Measurements from ENCODE around the gene SSTR5. TPM values are rescaled to one million over a fixed set of nuclear protein-coding genes. Genes with fewer than 3 reads are reported as not detected.

The SSTR5 gene
- total and polyA plus RNA-seq, 10 of the 15 experiments (the other 5 are each of a cell fraction or from before 2014, with no cell fraction given): not detected

- intact Hi-C loops (cut with micrococcal nuclease; ENCODE audit: unreplicated experiment): no loop called here
- 40% methylated on average over 18 of the region's 18 CpGs for WGBS (ENCODE audit: insufficient coverage, insufficient replicate concordance, low lambda C conversion rate, missing lambda C conversion rate)
- Histone ChIP-seq H3K36me3 (ENCODE audit: control insufficient read depth in 2 of 2, insufficient read depth in 2 of 2, low read length in 1 of 2) (no peaks in the 10 kb centered on the region), H3K27ac (ENCODE audit: control insufficient read depth, insufficient read depth) (no peak overlapping the region), H3K4me2 (ENCODE audit: control insufficient read depth, insufficient read depth) (no peak overlapping the region), H3K9me3 (replicated peaks; ENCODE audit: control insufficient read depth, insufficient read depth, low read length) (no peaks in the 10 kb centered on the region), H3K4me3 (no peak overlapping the region), H3K9ac (ENCODE audit: control insufficient read depth, insufficient read depth, low read length) (no peak overlapping the region), H3K4me1 (ENCODE audit: control insufficient read depth, insufficient read depth, low read length) (no peaks in the 10 kb centered on the region), H3K79me2 (ENCODE audit: control insufficient read depth, insufficient read depth, low read length) (no peaks in the 10 kb centered on the region), H3K27me3 (replicated peaks in 1 of 2; ENCODE audit: control insufficient read depth in 2 of 2, insufficient read depth in 2 of 2, low read length in 1 of 2) (no peaks in the 10 kb centered on the region), H2AFZ (ENCODE audit: control insufficient read depth, low read depth, low read length) (no peak overlapping the region), H4K20me1 (ENCODE audit: control insufficient read depth, insufficient read depth) (no peaks in the 10 kb centered on the region)
- no peak for DNase-seq (ENCODE audit: low read depth, low spot score)
- POLR2A ChIA-PET: no interaction called here
- no TSS peak for BruUV-seq (replicated peaks)
- RAD21 ChIA-PET (ENCODE audit: unreplicated experiment): no interaction called here
- in situ Hi-C loops (cut with MboI): loop anchor here (10.0 kb wide), 1 partner anchor 56 kb away; no protein-coding TSS in a partner anchor
- FAIRE-seq: no peak
- ATAC-seq: no peak
- TF ChIP-seq BRCA1 (IDR thresholded peaks at IDR 0.05; ENCODE audit: low read depth, low read length) (no peak), POLR2AphosphoS5 (IDR thresholded peaks at IDR 0.05; ENCODE audit: low read length) (no peak)
- SMC1A ChIA-PET (ENCODE audit: uncharacterized antibody, unreplicated experiment): no interaction called here
- CTCF ChIA-PET: no interaction called here
Observed at GRCh38 chr16:1068451-1068850, 4.1 kb upstream of the SSTR5 start.

GRCh38 chr16:1069154-1069553, 3.4 kb upstream of the SSTR5 start:
- Histone ChIP-seq H3K9ac (ENCODE audit: control insufficient read depth, insufficient read depth, low read length) (no peak overlapping the region), H4K20me1 (ENCODE audit: control insufficient read depth, insufficient read depth) (no peaks in the 10 kb centered on the region), H3K27me3 (replicated peaks in 1 of 2; ENCODE audit: control insufficient read depth in 2 of 2, insufficient read depth in 2 of 2, low read length in 1 of 2) (no peaks in the 10 kb centered on the region), H3K27ac (ENCODE audit: control insufficient read depth, insufficient read depth) (no peak overlapping the region), H3K4me2 (ENCODE audit: control insufficient read depth, insufficient read depth) (no peak overlapping the region), H3K4me1 (ENCODE audit: control insufficient read depth, insufficient read depth, low read length) (no peaks in the 10 kb centered on the region), H3K79me2 (ENCODE audit: control insufficient read depth, insufficient read depth, low read length) (no peaks in the 10 kb centered on the region), H3K36me3 (ENCODE audit: control insufficient read depth in 2 of 2, insufficient read depth in 2 of 2, low read length in 1 of 2) (no peaks in the 10 kb centered on the region), H3K4me3 (no peak overlapping the region), H3K9me3 (replicated peaks; ENCODE audit: control insufficient read depth, insufficient read depth, low read length) (no peaks in the 10 kb centered on the region), H2AFZ (ENCODE audit: control insufficient read depth, low read depth, low read length) (no peak overlapping the region)
- ATAC-seq (no peak), FAIRE-seq (no peak), DNase-seq (ENCODE audit: low read depth, low spot score) (no peak)
- ChIA-PET SMC1A (ENCODE audit: uncharacterized antibody, unreplicated experiment) (no interaction called here), RAD21 (ENCODE audit: unreplicated experiment) (no interaction called here), POLR2A (no interaction called here), CTCF (no interaction called here)
- WGBS (ENCODE audit: insufficient coverage, insufficient replicate concordance, low lambda C conversion rate, missing lambda C conversion rate): 45% methylated on average over 6 of the region's 7 CpGs
- no TSS peak for BruUV-seq (replicated peaks)
- intact Hi-C loops (cut with micrococcal nuclease; ENCODE audit: unreplicated experiment): no loop called here
- in situ Hi-C loops (cut with MboI): loop anchor here (10.0 kb wide), 1 partner anchor 56 kb away; no protein-coding TSS in a partner anchor
- TF ChIP-seq FOS (IDR thresholded peaks at IDR 0.05; ENCODE audit: borderline replicate concordance, extremely low read depth, insufficient read length) (no peak), FOXM1 (IDR thresholded peaks at IDR 0.05; ENCODE audit: low read depth, low read length) (no peak), JUNB (IDR thresholded peaks at IDR 0.05) (no peak), SIX5 (IDR thresholded peaks at IDR 0.05; ENCODE audit: low read depth, low read length, severe bottlenecking) (no peak), ZNF207 (IDR thresholded peaks at IDR 0.05; ENCODE audit: borderline replicate concordance) (no peak), FOXK2 (IDR thresholded peaks at IDR 0.05) (no peak), POLR2AphosphoS2 (IDR thresholded peaks at IDR 0.05; ENCODE audit: low read depth, low read length) (no peak), SMAD1 (IDR thresholded peaks at IDR 0.05; ENCODE audit: low read depth, partially characterized antibody) (no peak), BCLAF1 (IDR thresholded peaks at IDR 0.05) (no peak), ZNF687 (IDR thresholded peaks at IDR 0.05) (no peak), NBN (IDR thresholded peaks at IDR 0.05) (no peak)

Measured in GM12878 (cell line).